Measurements from ENCODE around the gene WNT10A.
A peak's percentile ranks its signal among the peaks of the same experiment; 100 is the strongest.

WNT10A gene

GRCh38 chr2:218858138-218858445 is 22.6 kb upstream of the WNT10A start:
- no peak for DNase-seq

GRCh38 chr2:218858671-218859555 is 21.7 kb upstream of the WNT10A start:
- no peak for DNase-seq

GRCh38 chr2:218859556-218859987 is 21.1 kb upstream of the WNT10A start, which contains the start of gene WNT6:
TSS of gene WNT6 (plus strand) at chr2:218859805. CDS start at chr2:218860038, 233 bp downstream.
- no peak for DNase-seq

- no peak for DNase-seq
These were observed 20.4 kb upstream of the WNT10A start for GRCh38 chr2:218859988-218860831.

- no peak for DNase-seq
These were observed 19.7 kb upstream of the WNT10A start for GRCh38 chr2:218860950-218861381.

- DNase-seq: no peak
These were observed 18.9 kb upstream of the WNT10A start for GRCh38 chr2:218861645-218862318.

GRCh38 chr2:218863021-218863520 is 17.6 kb upstream of the WNT10A start:
- no peak for DNase-seq

- no peak for DNase-seq
These were observed 15.3 kb upstream of the WNT10A start for GRCh38 chr2:218865396-218865795.

GRCh38 chr2:218865999-218866398 is 14.7 kb upstream of the WNT10A start:
- no peak for DNase-seq

- no peak for DNase-seq
These were observed 12.8 kb upstream of the WNT10A start for GRCh38 chr2:218867900-218868299.

- no peak for DNase-seq
These were observed 11.6 kb upstream of the WNT10A start for GRCh38 chr2:218869064-218869463.

GRCh38 chr2:218870984-218871344 is 9.7 kb upstream of the WNT10A start:
- DNase-seq: no peak

- DNase-seq: no peak
These were observed 9.0 kb upstream of the WNT10A start for GRCh38 chr2:218871345-218872302.

GRCh38 chr2:218872645-218873358 is 7.8 kb upstream of the WNT10A start:
- no peak for DNase-seq

- DNase-seq: no peak
These were observed 7.1 kb upstream of the WNT10A start for GRCh38 chr2:218873359-218874194.

- no peak for DNase-seq
These were observed 4.9 kb upstream of the WNT10A start for GRCh38 chr2:218875692-218876246.

GRCh38 chr2:218876562-218877219 is 4.0 kb upstream of the WNT10A start:
- DNase-seq: peak; percentile 19 to 67 (median 44)

GRCh38 chr2:218877331-218877730 is 3.3 kb upstream of the WNT10A start:
- no peak for DNase-seq

- no peak for DNase-seq
These were observed 2.8 kb upstream of the WNT10A start for GRCh38 chr2:218877891-218878290.
